H9 (cell line): ENCODE measurements around the gene DMD. TPM values are rescaled to one million over a fixed set of nuclear protein-coding genes. Genes with fewer than 3 reads are reported as not detected.

ENCODE experiments used
- DNase-seq: peaks from one replicate; pipeline ENCODE4 v3.0.0-alpha.2; 2017
- H2AFZ ChIP-seq: one replicate; pipeline ENCODE4 v1.6.1; 2013; ENCODE audit warnings: mild to moderate bottlenecking, low read length, control low read depth, moderate library complexity
- H2AK5ac ChIP-seq: 2 replicates; pipeline ENCODE4 v1.6.1; 2013; ENCODE audit warnings: low read length, control low read depth, mixed read lengths; ENCODE audit not compliant: insufficient read length
- H2BK120ac ChIP-seq: one replicate; pipeline ENCODE4 v1.6.1; 2013; ENCODE audit warnings: low read depth, mild to moderate bottlenecking, low read length, control low read depth, inconsistent platforms; ENCODE audit not compliant: poor library complexity, severe bottlenecking
- H2BK12ac ChIP-seq: 2 replicates; pipeline ENCODE4 v1.6.1; 2013; ENCODE audit warnings: low read length, control low read depth, mixed read lengths, low read depth; ENCODE audit not compliant: insufficient read length
- H2BK15ac ChIP-seq: 2 replicates; pipeline ENCODE4 v1.6.1; 2013; ENCODE audit warnings: low read depth, low read length, control low read depth
- H2BK20ac ChIP-seq: one replicate; pipeline ENCODE4 v1.6.1; 2013; ENCODE audit warnings: low read depth, mild to moderate bottlenecking, low read length, control low read depth, inconsistent platforms; ENCODE audit not compliant: poor library complexity, severe bottlenecking
- H2BK5ac ChIP-seq: 2 replicates; pipeline ENCODE4 v1.6.1; 2013; ENCODE audit warnings: low read length, control low read depth, mixed read lengths; ENCODE audit not compliant: insufficient read length
- H3K14ac ChIP-seq: 2 replicates; pipeline ENCODE4 v1.6.1; 2013; ENCODE audit warnings: low read length, control low read depth; ENCODE audit not compliant: insufficient read depth
- H3K18ac ChIP-seq: 2 replicates; pipeline ENCODE4 v1.6.1; 2013; ENCODE audit warnings: low read depth, mild to moderate bottlenecking, mixed read lengths, low read length, control low read depth; ENCODE audit not compliant: insufficient read length
- H3K23ac ChIP-seq: 2 replicates; pipeline ENCODE4 v1.6.1; 2013; ENCODE audit warnings: low read length, control low read depth, mixed read lengths, low read depth; ENCODE audit not compliant: insufficient read length
- H3K23me2 ChIP-seq: 2 replicates; pipeline ENCODE4 v1.6.1; 2013; ENCODE audit warnings: low read depth, mild to moderate bottlenecking, mixed read lengths, low read length, control low read depth; ENCODE audit not compliant: insufficient read length, poor library complexity, severe bottlenecking
- H3K27ac ChIP-seq: 2 replicates; pipeline ENCODE4 v1.5.1; 2013; ENCODE audit warnings: low read length, control low read depth, mixed read lengths, low read depth; ENCODE audit not compliant: insufficient read length
- H3K27me3 ChIP-seq: 2 replicates; pipeline ENCODE4 v1.6.1; 2013; ENCODE audit warnings: low read length, control low read depth, inconsistent platforms; ENCODE audit not compliant: insufficient read depth
- H3K4ac ChIP-seq: 2 replicates; pipeline ENCODE4 v1.6.1; 2013; ENCODE audit warnings: low read depth, mild to moderate bottlenecking, control low read depth, inconsistent platforms, low read length, moderate library complexity
- H3K4me1 ChIP-seq: 2 replicates; pipeline ENCODE4 v1.6.1; 2013; ENCODE audit warnings: low read length, control low read depth, inconsistent platforms; ENCODE audit not compliant: insufficient read depth
- H3K4me2 ChIP-seq: 2 replicates; pipeline ENCODE4 v1.6.1; 2013; ENCODE audit warnings: low read length, control low read depth, mixed read lengths; ENCODE audit not compliant: insufficient read length, insufficient read depth
- H3K56ac ChIP-seq: 2 replicates; pipeline ENCODE4 v1.6.1; 2013; ENCODE audit warnings: low read depth, mild to moderate bottlenecking, mixed read lengths, low read length, control low read depth; ENCODE audit not compliant: insufficient read length
- H3K79me1 ChIP-seq: 2 replicates; pipeline ENCODE4 v1.6.1; 2013; ENCODE audit warnings: low read depth, mild to moderate bottlenecking, moderate library complexity, low read length, control low read depth, inconsistent platforms; ENCODE audit not compliant: insufficient read depth, poor library complexity, severe bottlenecking
- H3K79me2 ChIP-seq: 2 replicates; pipeline ENCODE4 v1.6.1; 2013; ENCODE audit warnings: low read length, control low read depth, inconsistent platforms; ENCODE audit not compliant: insufficient read depth
- H3K9ac ChIP-seq: 2 replicates; pipeline ENCODE4 v1.6.1; 2013; ENCODE audit warnings: low read length, control low read depth, mixed read lengths; ENCODE audit not compliant: insufficient read length; ENCODE audit errors: extremely low read depth
- H3K9me3 ChIP-seq: one replicate; pipeline ENCODE4 v1.6.1; 2013; ENCODE audit warnings: low read depth, low read length, inconsistent platforms; ENCODE audit not compliant: control insufficient read depth
- H3T11ph ChIP-seq: one replicate; pipeline ENCODE4 v1.6.1; 2013; ENCODE audit warnings: mild to moderate bottlenecking, low read length, control low read depth, inconsistent platforms
- H4K20me1 ChIP-seq: one replicate; pipeline ENCODE4 v1.6.1; 2013; ENCODE audit not compliant: control insufficient read depth, insufficient read length, insufficient read depth
- H4K5ac ChIP-seq: 2 replicates; pipeline ENCODE4 v1.6.1; 2013; ENCODE audit warnings: low read depth, mild to moderate bottlenecking, mixed read lengths, low read length, control low read depth; ENCODE audit not compliant: insufficient read length
- H4K8ac ChIP-seq: replicated peaks from 2 replicates; pipeline ENCODE4 v1.6.1; 2013; ENCODE audit warnings: low read length, control low read depth, mixed read lengths, low read depth; ENCODE audit not compliant: insufficient read length
- H4K91ac ChIP-seq: 2 replicates; pipeline ENCODE4 v1.6.1; 2013; ENCODE audit warnings: low read depth, mild to moderate bottlenecking, moderate library complexity, mixed read lengths, low read length, control low read depth; ENCODE audit not compliant: insufficient read length
- H3K27ac Mint-ChIP-seq, 3 experiments: 2 replicates in 2 of 3; 3 replicates in 1 of 3; pipeline ENCODE4 v1.8.0; 2020 to 2021; ENCODE audit warnings: mixed read lengths in 3 of 3, mild to moderate bottlenecking in 1 of 3, moderate library complexity in 1 of 3
- H3K27me3 Mint-ChIP-seq: 2 replicates; pipeline ENCODE4 v1.8.0; 2021; ENCODE audit warnings: low read depth, mild to moderate bottlenecking, moderate library complexity, mixed read lengths
- H3K36me3 Mint-ChIP-seq, 3 experiments: 2 replicates in 2 of 3; 3 replicates in 1 of 3; pipeline ENCODE4 v1.8.0; 2020 to 2021; ENCODE audit warnings: low read depth in 3 of 3, mixed read lengths in 3 of 3; ENCODE audit not compliant: insufficient read depth in 1 of 3
- H3K4me1 Mint-ChIP-seq, 2 experiments: 2 replicates each; pipeline ENCODE4 v1.8.0; 2020; ENCODE audit warnings: mixed read lengths in 2 of 2
- H3K4me3 Mint-ChIP-seq, 2 experiments: 2 replicates in 1 of 2; 3 replicates in 1 of 2; pipeline ENCODE4 v1.8.0; 2020 to 2021; ENCODE audit warnings: mild to moderate bottlenecking in 2 of 2, mixed read lengths in 2 of 2, moderate library complexity in 1 of 2
- H3K9me3 Mint-ChIP-seq, 2 experiments: 2 replicates in 1 of 2; 3 replicates in 1 of 2; pipeline ENCODE4 v1.8.0; 2020; ENCODE audit warnings: mild to moderate bottlenecking in 2 of 2, mixed read lengths in 2 of 2, moderate library complexity in 1 of 2
- CTCF ChIP-seq: fragments of 200-600 bp; sonication (generic); conservative IDR thresholded peaks from 3 replicates; pipeline ENCODE4 v1.8.0; 2021; ENCODE audit warnings: antibody characterized with exemption, mild to moderate bottlenecking
- WGBS: extraction: QIAGEN DNeasy Blood & Tissue Kit; methylation state at CpG from one replicate; pipeline ENCODE4 v1.1.7; 2013; ENCODE audit warnings: missing lambda C conversion rate, low lambda C conversion rate, mixed read lengths; ENCODE audit not compliant: insufficient read length; ENCODE audit errors: extremely low coverage; 5-methylcytosine and 5-hydroxymethylcytosine counted together
- total RNA-seq: library from RNA; stranded (reverse); gene quantifications from 2 replicates; pipeline ENCODE4 v1.2.1, GENCODE V29; 2021

The DMD gene
- total RNA-seq, 1 experiment from 2014 or later: 3.8 TPM

- Histone ChIP-seq H3K18ac (no peak overlapping the region), H3K9ac (no peak overlapping the region), H4K8ac (no peak overlapping the region), H3K27me3 (no peaks in the 10 kb centered on the region), H3K23me2 (no peaks in the 10 kb centered on the region), H4K5ac (no peak overlapping the region), H3K27ac (no peak overlapping the region), H2BK15ac (no peak overlapping the region), H3K4me2 (no peak overlapping the region), H3K9me3 (no peaks in the 10 kb centered on the region), H4K91ac (no peak overlapping the region), H2AFZ (no peak overlapping the region), H2BK5ac (no peak overlapping the region), H3K79me1 (no peaks in the 10 kb centered on the region), H2BK120ac (no peak overlapping the region), H2BK20ac (no peak overlapping the region), H2AK5ac (no peak overlapping the region), H3T11ph (no peak overlapping the region), H3K4me1 (no peaks in the 10 kb centered on the region), H3K14ac (no peak overlapping the region), H3K56ac (no peak overlapping the region), H4K20me1 (no peaks in the 10 kb centered on the region), H3K4ac (no peak overlapping the region), H2BK12ac (no peak overlapping the region), H3K23ac (no peak overlapping the region), H3K79me2 (no peaks in the 10 kb centered on the region)
- Mint-ChIP-seq H3K27ac (no peak overlapping the region; a peak in 1 of 7 replicates), H3K4me3 (no peak overlapping the region), H3K4me1 (no peaks in the 10 kb centered on the region), H3K9me3 (peaks cover 31 to 41% of the 10 kb centered on the region in 2 experiments), H3K36me3 (no peaks in the 10 kb centered on the region; a peak in 2 of 7 replicates), H3K27me3 (no peaks in the 10 kb centered on the region)
- WGBS: no CpG with 5 or more reads among the region's 5 CpGs
- no peak for TF ChIP-seq CTCF
- no peak for DNase-seq
Measured at GRCh38 chrX:31929366-31929765, 1282.0 kb downstream of the DMD start.
